SK-N-DZ (cell line): ENCODE data around the gene LY6G5C.
A peak's percentile ranks its signal among the peaks of the same experiment; 100 is the strongest.
"Not testable (repeated sequence)": the region's sequence is repeated elsewhere in the genome, so short reads cannot be mapped to it uniquely, and the experiment has no call there.

Experiments
- DNase-seq: peaks from one replicate; pipeline ENCODE4 v3.0.0-alpha.2; 2015; ENCODE audit warnings: low spot score

Gene LY6G5C

GRCh38 chr6:31715022-31715958 lies 34.4 kb upstream of the LY6G5C start, which contains the start of gene LY6G6D:
LY6G6D (plus strand) TSS chr6:31715348; CDS start chr6:31715356, 8 bp downstream.
- no peak for DNase-seq

GRCh38 chr6:31713991-31714684 lies 33.3 kb upstream of the LY6G5C start:
- DNase-seq: no peak

DNA sequence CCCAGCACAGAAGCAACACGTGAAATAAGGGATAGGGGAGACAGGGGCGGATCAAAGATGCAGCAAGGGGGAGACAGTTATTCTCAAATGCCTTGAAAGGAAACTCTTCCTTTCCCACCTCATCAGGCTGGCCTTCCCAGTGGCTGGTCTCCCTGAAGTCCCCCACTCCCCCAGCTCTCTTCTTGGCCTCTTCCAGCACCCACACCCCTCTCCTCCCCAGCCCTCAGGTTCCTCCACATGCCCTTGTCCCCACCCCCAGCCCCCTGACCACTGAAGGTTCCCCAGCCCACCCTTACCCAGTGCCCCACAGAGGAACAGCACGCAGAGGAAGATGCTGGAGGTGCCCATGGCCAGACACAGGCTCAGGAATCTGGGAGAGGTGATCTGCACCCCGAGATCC lies 32.6 kb upstream of the LY6G5C start:
- DNase-seq: no peak

GRCh38 chr6:31712296-31712695 lies 31.4 kb upstream of the LY6G5C start:
- no peak for DNase-seq

GRCh38 chr6:31711233-31711632 lies 30.4 kb upstream of the LY6G5C start:
- DNase-seq: no peak

DNA sequence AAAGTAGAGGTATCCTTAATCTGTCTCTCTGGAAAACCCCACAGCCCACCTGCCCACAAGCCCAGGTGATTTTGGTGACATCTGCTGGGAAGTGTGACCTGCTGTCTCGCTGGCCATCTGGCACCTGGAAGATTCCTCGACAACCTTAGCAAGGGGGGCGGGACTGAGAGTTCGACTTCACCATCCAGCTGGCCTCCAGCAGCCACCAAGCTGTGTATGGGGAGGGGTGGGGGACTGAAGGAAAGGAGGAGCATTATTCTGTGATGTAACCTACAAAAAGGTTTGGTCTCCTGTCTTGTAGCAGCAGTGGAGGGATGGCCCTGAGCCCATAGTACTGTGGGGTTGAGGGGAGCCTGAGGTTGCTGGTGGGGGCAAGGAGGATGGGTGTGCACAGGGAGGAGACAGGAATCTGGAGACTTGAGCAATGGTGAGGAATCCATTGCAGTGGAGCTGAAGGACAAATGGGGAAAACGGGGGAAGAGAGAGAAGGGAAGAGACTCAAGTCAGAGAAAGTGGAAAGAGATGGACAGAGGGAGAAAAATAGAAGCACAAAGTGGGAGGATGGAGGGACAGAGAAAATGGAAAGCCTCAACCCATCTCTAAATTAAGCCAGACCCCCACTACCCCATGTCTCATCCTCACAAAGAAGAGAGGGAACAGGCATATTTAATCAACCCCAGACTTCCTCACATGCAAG lies 29.8 kb upstream of the LY6G5C start:
- no peak for DNase-seq

GRCh38 chr6:31709157-31709556 lies 28.3 kb upstream of the LY6G5C start:
- DNase-seq: not testable (repeated sequence)

GRCh38 chr6:31708224-31708623 lies 27.4 kb upstream of the LY6G5C start:
- DNase-seq: no peak

DNA sequence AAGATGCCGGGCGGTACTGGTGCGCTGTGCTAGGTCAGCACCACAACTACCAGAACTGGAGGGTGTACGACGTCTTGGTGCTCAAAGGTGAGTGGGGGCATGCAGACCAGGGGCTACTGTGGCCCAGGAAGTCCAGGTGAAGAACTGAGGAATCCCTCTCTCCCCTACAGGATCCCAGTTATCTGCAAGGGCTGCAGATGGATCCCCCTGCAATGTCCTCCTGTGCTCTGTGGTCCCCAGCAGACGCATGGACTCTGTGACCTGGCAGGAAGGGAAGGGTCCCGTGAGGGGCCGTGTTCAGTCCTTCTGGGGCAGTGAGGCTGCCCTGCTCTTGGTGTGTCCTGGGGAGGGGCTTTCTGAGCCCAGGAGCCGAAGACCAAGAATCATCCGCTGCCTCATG lies 26.8 kb upstream of the LY6G5C start:
- DNase-seq: no peak

DNA sequence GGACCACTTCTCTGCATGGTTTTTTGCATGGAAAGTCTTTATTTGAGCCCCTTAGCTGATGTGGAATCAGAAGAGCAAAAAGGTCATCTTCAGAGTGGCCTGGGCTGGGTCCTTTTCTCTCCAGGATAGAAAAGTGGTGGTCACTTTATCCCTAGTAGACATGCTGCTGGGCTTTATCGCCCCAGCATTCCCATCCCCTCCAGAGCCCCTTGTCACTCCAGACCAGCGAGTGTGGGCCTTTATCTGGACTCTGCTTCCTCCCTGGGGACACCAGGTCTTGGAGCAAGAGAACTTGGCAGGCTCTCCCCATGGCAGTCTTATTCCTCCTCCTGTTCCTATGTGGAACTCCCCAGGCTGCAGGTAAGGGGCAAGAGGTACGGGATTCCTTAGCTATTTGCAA lies 25.7 kb upstream of the LY6G5C start, which contains the start of gene LY6G6F:
LY6G6F (plus strand) TSS at position 268 of the 400 bp plus-strand sequence; CDS start at position 309, 41 bp downstream.
- no peak for DNase-seq

DNA sequence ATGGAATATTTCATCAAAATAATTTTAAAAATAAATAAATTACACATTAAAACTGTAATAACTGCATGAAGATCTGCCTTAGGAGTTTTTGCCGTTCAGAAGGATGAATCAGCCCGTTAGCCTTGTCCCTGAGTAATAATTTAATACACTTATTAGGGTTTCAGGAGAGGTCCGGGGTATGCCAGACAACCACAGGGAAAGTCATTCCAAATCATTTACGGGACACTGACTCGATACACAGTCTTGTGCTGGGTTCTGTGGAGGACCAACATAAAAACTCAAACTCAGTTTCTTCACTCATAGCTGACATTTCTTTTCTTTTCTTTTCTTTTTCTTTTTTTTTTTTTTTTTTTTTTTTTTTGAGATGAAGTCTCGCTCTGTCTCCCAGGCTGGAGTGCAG lies 25.1 kb upstream of the LY6G5C start:
- no peak for DNase-seq

GRCh38 chr6:31702819-31703716 lies 22.2 kb upstream of the LY6G5C start, which contains the start of gene ABHD16A:
ABHD16A (minus strand) TSS chr6:31703324; CDS start chr6:31703281, 43 bp downstream.
- peak; percentile 97 for DNase-seq

DNA sequence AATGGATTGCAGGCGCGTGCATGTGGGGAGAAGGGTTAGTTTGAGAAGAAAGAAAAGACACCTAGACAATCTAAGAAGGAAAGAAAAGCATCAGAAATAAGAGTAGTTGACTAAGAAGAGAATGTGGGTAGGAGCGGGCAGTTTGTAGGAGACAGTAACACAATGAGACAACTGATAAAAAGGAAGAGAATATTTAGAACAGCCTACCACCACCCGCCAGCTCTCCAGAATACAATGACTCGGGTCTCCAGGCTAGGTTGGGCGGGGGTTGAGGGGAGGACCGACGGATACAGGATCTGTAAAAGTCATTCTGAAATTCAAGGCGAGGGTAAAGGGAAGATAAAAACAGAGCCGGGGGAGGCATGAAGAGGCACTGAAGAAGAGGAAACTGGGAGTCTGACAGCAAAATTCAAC lies 21.5 kb upstream of the LY6G5C start:
- DNase-seq: no peak

- DNase-seq: no peak
Observed at GRCh38 chr6:31701666-31702404, 21.0 kb upstream of the LY6G5C start.

DNA sequence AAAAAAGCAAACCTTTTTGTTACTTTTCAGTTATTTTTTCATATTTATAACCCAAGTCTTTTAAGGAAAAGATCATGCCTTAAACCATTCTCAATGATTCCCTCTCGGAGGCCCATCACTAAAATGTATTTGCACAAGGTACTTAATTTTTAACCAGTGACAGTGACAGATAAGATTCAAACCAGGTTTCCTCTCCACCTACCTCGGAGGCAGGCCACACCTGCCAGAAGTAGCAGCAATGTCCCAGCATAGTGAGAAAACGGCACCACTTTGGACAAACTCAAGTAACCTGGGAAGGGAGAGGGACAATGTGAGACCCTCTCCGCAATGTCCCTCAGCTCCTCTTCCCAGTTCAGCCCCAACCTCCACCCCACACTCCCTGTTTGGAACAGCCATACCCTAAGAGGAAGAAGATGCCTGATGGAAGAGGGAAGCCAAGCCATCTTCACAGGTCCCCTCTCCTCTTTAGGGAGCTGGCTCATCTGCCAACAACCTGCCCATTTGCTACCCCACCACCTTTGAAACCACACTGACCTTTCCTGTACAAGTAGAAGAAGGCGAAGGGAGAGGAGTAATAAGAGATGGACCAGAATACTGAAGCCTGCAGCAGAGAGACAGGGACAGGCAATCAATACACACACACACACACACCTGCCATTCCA lies 20.0 kb upstream of the LY6G5C start:
- no peak for DNase-seq

GRCh38 chr6:31697555-31697954 lies 16.7 kb upstream of the LY6G5C start:
- DNase-seq: no peak

DNA sequence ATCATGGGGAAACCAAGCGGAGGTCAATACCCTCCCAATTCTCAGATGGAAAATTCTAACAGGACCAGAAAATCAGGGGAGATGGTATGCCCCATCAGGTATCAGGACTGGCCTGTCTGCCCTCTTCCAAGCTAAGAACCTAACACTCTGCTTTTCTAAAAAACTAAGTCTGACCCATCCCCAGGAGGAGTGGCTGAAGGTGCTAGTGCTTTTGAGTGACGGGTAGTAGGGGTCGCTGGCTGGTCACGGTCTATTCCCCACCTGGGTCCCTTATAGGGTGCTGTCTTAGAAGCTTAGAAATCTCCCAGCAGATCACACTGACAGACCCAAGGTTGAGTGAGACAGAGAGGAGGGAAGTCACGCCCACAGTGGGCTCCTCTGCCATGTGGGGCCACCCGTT lies 12.7 kb upstream of the LY6G5C start:
- DNase-seq: no peak

DNA sequence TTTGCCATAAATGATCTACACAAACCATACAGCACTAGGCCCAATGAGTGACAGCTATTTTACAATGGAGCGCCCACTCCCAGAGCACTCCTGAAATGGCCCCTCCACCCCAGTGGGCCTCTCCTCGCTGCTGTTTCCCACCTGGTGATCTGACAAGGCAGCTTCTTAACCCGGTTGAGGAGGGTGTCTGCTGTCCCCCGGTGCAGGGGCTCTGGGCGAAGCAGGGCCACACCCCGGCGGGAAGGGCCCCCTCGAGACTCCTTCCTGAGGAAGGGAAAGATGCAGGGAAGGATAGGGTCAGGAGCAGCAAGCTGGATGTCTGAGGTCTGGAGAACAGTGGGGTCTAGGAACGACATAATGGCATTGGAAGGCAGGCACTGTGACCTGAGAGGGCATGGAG lies 12.0 kb upstream of the LY6G5C start:
- DNase-seq: no peak

DNA sequence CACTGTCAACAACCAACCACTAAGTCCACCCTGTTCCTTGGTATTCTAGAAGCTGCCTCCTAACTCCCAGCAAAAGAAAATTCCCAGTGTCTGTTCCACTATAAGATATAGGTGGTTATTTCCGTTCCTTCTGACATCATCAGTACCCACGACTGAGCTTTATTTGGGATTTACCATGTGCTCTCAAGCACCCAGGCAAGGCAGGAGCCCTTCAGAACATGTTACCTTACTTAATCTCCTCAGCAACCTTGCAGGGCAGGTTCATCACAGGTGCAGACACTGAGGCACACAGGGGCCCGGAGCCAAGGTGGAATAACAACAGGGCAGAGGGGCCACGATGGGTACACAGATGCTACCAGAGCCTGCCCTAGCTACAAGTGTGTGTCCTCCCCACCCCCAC lies 11.5 kb upstream of the LY6G5C start:
- no peak for DNase-seq
